ENCODE results near the gene PSAT1.

The PSAT1 gene

GRCh38 chr9:78296893-78297671 is at the start of gene PSAT1:
Gene PSAT1 (plus strand): TSS chr9:78297125. CDS start chr9:78297211, 86 bp downstream.
- peak within 1 kb of the TSS; percentile 89 for H3K4me3 ChIP-seq (ENCODE audit: low read depth, low read length)
- peak; percentile 87 for DNase-seq (ENCODE audit: low read depth)
- no peak for TF ChIP-seq CTCF (IDR thresholded peaks at IDR 0.05; ENCODE audit: low read depth, low read length, missing control alignments)

- H3K4me3 ChIP-seq (ENCODE audit: low read depth, low read length) = no peak overlapping the region
- TF ChIP-seq CTCF (IDR thresholded peaks at IDR 0.05; ENCODE audit: low read depth, low read length, missing control alignments) = no peak
- DNase-seq (ENCODE audit: low read depth) = no peak
Measured at GRCh38 chr9:78248635-78249034, 48.3 kb upstream of the PSAT1 start.

- DNase-seq (ENCODE audit: low read depth) = no peak
- TF ChIP-seq CTCF (IDR thresholded peaks at IDR 0.05; ENCODE audit: low read depth, low read length, missing control alignments) = no peak
- no peak overlapping the region for H3K4me3 ChIP-seq (ENCODE audit: low read depth, low read length)
Measured at GRCh38 chr9:78249542-78249941, 47.4 kb upstream of the PSAT1 start.

- no peak overlapping the region for H3K4me3 ChIP-seq (ENCODE audit: low read depth, low read length)
- TF ChIP-seq CTCF (IDR thresholded peaks at IDR 0.05; ENCODE audit: low read depth, low read length, missing control alignments) = no peak
- DNase-seq (ENCODE audit: low read depth) = no peak
Measured at GRCh38 chr9:78252616-78253015, 44.3 kb upstream of the PSAT1 start.

DNA sequence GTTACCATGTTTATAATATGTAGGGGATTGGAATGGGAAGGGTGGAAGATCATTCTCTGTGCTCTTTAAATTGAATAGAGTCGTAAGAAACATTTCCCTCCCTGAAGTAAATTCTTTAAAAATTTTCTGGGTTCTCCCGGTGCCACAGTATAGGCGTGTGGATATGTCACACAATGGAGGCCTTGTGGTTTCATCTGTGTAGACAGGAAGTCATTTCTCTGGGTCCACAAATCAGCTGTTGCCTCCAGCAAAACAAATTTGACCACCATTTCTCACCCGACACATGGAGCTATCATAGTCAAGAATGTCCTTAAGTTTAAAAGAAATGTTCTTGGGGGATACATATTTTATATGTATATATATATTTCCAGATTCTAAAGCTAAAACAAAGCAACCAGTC is 43.6 kb upstream of the PSAT1 start:
- no peak overlapping the region for H3K4me3 ChIP-seq (ENCODE audit: low read depth, low read length)
- no peak for DNase-seq (ENCODE audit: low read depth)
- no peak for TF ChIP-seq CTCF (IDR thresholded peaks at IDR 0.05; ENCODE audit: low read depth, low read length, missing control alignments)

DNA sequence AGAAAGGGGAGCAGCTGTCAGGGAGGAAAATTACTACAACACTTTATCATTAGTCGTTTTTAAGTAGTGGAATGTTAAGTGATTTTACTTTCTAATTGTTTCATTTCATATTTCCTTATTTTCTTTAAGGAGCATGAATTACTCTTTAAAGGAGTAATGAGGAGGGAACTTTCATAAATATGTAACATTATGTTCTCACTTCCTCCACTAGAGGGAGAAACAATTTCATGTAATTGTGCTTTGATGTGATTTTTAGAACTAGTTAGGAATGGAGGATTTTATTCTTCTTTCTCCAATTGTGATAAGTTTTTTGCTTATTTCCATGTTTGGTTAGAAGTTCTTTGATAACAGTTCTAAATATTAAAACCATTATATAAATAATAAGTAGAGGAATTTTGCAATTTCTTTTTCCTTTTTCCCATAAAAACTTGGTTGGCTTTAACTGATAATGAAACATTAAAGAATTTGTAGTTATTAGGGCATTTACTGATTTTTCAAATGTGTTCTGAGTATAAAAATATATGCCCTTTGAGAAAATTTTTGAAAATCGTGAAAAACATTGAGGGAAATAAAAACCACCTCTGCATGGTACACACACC is 35.4 kb upstream of the PSAT1 start:
- H3K4me3 ChIP-seq (ENCODE audit: low read depth, low read length) = no peak overlapping the region
- peak; percentile 3 for DNase-seq (ENCODE audit: low read depth)
- peak; percentile 40 for TF ChIP-seq CTCF (IDR thresholded peaks at IDR 0.05; ENCODE audit: low read depth, low read length, missing control alignments)
